IMR-90 (cell line): ENCODE measurements around the gene GCGR. TPM values are rescaled to one million over a fixed set of nuclear protein-coding genes. Genes with fewer than 3 reads are reported as not detected.

ENCODE experiments used
- ATAC-seq: fragments of 200-7000 bp; cut with Tn5 transposase; 2 replicates; pipeline ENCODE4 v1.9.1; 2020; ENCODE audit warnings: low read depth, mild to moderate bottlenecking, moderate library complexity
- BruUV-seq: library from RNA; stranded (reverse); fragments of 400-500 nt; replicated peaks from 2 replicates; lab custom pipeline; 2021; lab: Mats Ljungman, UMichigan
- CTCF ChIA-PET: fragments of 300-600 bp; formaldehyde crosslinking; extraction: SDS; loops from one replicate; lab custom pipeline; 2021; ENCODE audit warnings: antibody characterized with exemption; lab: Yijun Ruan, JAX
- POLR2A ChIA-PET: fragments of 300-600 bp; sonication (Branson Sonifier 250); formaldehyde crosslinking; loops from one replicate; lab custom pipeline; 2022; ENCODE audit warnings: antibody characterized with exemption; ENCODE audit not compliant: unreplicated experiment; lab: Charles Lee
- DNase-seq: peaks from one replicate; pipeline ENCODE4 v3.0.0; 2013
- H2AFZ ChIP-seq: replicated peaks from 2 replicates; pipeline ENCODE3; 2013; ENCODE audit warnings: low read length, mild to moderate bottlenecking; ENCODE audit not compliant: poor library complexity
- H2AK5ac ChIP-seq: 2 replicates; pipeline ENCODE4 v1.6.1; 2013; ENCODE audit warnings: low read depth, low read length, inconsistent platforms
- H2AK9ac ChIP-seq: replicated peaks from 2 replicates; pipeline ENCODE3; 2013; ENCODE audit warnings: mild to moderate bottlenecking, low read depth, low read length, moderate library complexity; ENCODE audit not compliant: poor library complexity
- H2BK120ac ChIP-seq: 2 replicates; pipeline ENCODE4 v1.6.1; 2013; ENCODE audit warnings: low read depth, low read length, inconsistent platforms
- H2BK15ac ChIP-seq: 3 replicates; pipeline ENCODE4 v1.6.1; 2013; ENCODE audit warnings: low read depth, low read length, inconsistent platforms
- H2BK20ac ChIP-seq: 2 replicates; pipeline ENCODE4 v1.6.1; 2013; ENCODE audit warnings: low read depth, mild to moderate bottlenecking, inconsistent platforms, low read length, moderate library complexity
- H2BK5ac ChIP-seq: 2 replicates; pipeline ENCODE4 v1.6.1; 2013; ENCODE audit warnings: mild to moderate bottlenecking, low read depth, low read length, inconsistent platforms; ENCODE audit not compliant: poor library complexity, severe bottlenecking
- H3K14ac ChIP-seq: replicated peaks from 2 replicates; pipeline ENCODE4 v1.6.1; 2013; ENCODE audit warnings: low read depth, low read length, inconsistent platforms
- H3K18ac ChIP-seq: 2 replicates; pipeline ENCODE4 v1.6.1; 2013; ENCODE audit warnings: low read depth, low read length, control low read depth
- H3K23ac ChIP-seq: 2 replicates; pipeline ENCODE4 v1.6.1; 2013; ENCODE audit warnings: low read depth, low read length, inconsistent platforms
- H3K27ac ChIP-seq: 2 replicates; pipeline ENCODE4 v1.5.1; 2013; ENCODE audit warnings: mild to moderate bottlenecking, control low read depth, low read length; ENCODE audit not compliant: insufficient read depth
- H3K27me3 ChIP-seq: 2 replicates; pipeline ENCODE4 v1.6.1; 2013; ENCODE audit warnings: low read length; ENCODE audit not compliant: control insufficient read depth, insufficient read depth
- H3K36me3 ChIP-seq: 2 replicates; pipeline ENCODE4 v1.6.1; 2013; ENCODE audit warnings: low read length, mixed read lengths; ENCODE audit not compliant: control insufficient read depth, insufficient read depth
- H3K4ac ChIP-seq: 2 replicates; pipeline ENCODE4 v1.6.1; 2013; ENCODE audit warnings: low read depth, low read length, inconsistent platforms
- H3K4me1 ChIP-seq: 2 replicates; pipeline ENCODE4 v1.6.1; 2013; ENCODE audit warnings: low read length, mixed read lengths; ENCODE audit not compliant: control insufficient read depth, insufficient read depth
- H3K4me2 ChIP-seq: 2 replicates; pipeline ENCODE4 v1.6.1; 2013; ENCODE audit warnings: low read depth, mild to moderate bottlenecking, control low read depth, low read length, moderate library complexity
- H3K4me3 ChIP-seq: 2 replicates; pipeline ENCODE4 v1.5.1; 2013; ENCODE audit warnings: low read depth, mild to moderate bottlenecking, control low read depth, low read length, moderate library complexity; ENCODE audit not compliant: insufficient read depth
- H3K56ac ChIP-seq: 2 replicates; pipeline ENCODE4 v1.6.1; 2013; ENCODE audit warnings: low read length, inconsistent platforms; ENCODE audit not compliant: insufficient read depth; ENCODE audit errors: extremely low read depth
- H3K79me1 ChIP-seq, 2 experiments: 2 replicates each; pipeline ENCODE4 v1.6.1; 2013; ENCODE audit warnings: low read length in 2 of 2, inconsistent platforms in 1 of 2, low read depth in 1 of 2
- H3K9ac ChIP-seq: 2 replicates; pipeline ENCODE4 v1.6.1; 2013; ENCODE audit warnings: low read depth, low read length, control low read depth
- H3K9me1 ChIP-seq: 2 replicates; pipeline ENCODE4 v1.6.1; 2013; ENCODE audit warnings: low read length, inconsistent platforms; ENCODE audit not compliant: insufficient read depth
- H3K9me3 ChIP-seq: 2 replicates; pipeline ENCODE4 v1.6.1; 2013; ENCODE audit warnings: low read length; ENCODE audit not compliant: control insufficient read depth, insufficient read depth
- H4K20me1 ChIP-seq: 2 replicates; pipeline ENCODE4 v1.6.1; 2013; ENCODE audit warnings: low read length, inconsistent platforms; ENCODE audit not compliant: insufficient read depth
- H4K5ac ChIP-seq: 2 replicates; pipeline ENCODE4 v1.6.1; 2013; ENCODE audit warnings: mild to moderate bottlenecking, low read depth, low read length, control low read depth
- H4K8ac ChIP-seq, 2 experiments: 2 replicates each; pipeline ENCODE4 v1.6.1; 2013; ENCODE audit warnings: low read depth in 2 of 2, low read length in 2 of 2, control low read depth in 1 of 2, inconsistent platforms in 1 of 2
- H4K91ac ChIP-seq: 2 replicates; pipeline ENCODE4 v1.6.1; 2013; ENCODE audit warnings: low read depth, low read length, inconsistent platforms; ENCODE audit not compliant: insufficient read depth
- BHLHE40 ChIP-seq: fragments of 150-350 bp; IDR thresholded peaks from 2 replicates; pipeline ENCODE4 v1.6.1; 2016; ENCODE audit warnings: mild to moderate bottlenecking, low read depth, low read length
- POLR2A ChIP-seq: IDR thresholded peaks from 2 replicates; pipeline ENCODE4 v1.6.1; 2012; ENCODE audit warnings: mild to moderate bottlenecking, low read depth, low read length
- RCOR1 ChIP-seq: IDR thresholded peaks from 2 replicates; pipeline ENCODE4 v1.6.1; 2012; ENCODE audit warnings: mild to moderate bottlenecking, low read length, improper control_type of control experiment; ENCODE audit not compliant: insufficient replicate concordance
- SMC3 ChIP-seq: fragments of 150-350 bp; IDR thresholded peaks from 2 replicates; pipeline ENCODE4 v1.6.1; 2016; ENCODE audit warnings: low read depth, mild to moderate bottlenecking, antibody characterized with exemption, low read length, moderate library complexity
- WGBS, 2 experiments: methylation state at CpG; one replicate each; pipeline versions ENCODE4 v1.1.5 to v1.1.7; 2013; ENCODE audit warnings: missing lambda C conversion rate in 2 of 2; ENCODE audit not compliant: insufficient read length in 1 of 2; ENCODE audit errors: extremely low coverage in 2 of 2; 5-methylcytosine and 5-hydroxymethylcytosine counted together
- dilution Hi-C: fragments of 300-500 bp; cut with HindIII; formaldehyde crosslinking; loops from one replicate; pipeline ENCODE4 v1.14.3; 2018; ENCODE audit warnings: low sequenced_read_pairs; ENCODE audit not compliant: unreplicated experiment
- in situ Hi-C: fragments of 300-500 bp; cut with MboI; formaldehyde crosslinking; loops from 3 replicates; pipeline ENCODE4 v1.14.3; 2019; ENCODE audit warnings: low sequenced_read_pairs, inconsistent platforms, mixed read lengths
- intact Hi-C: fragments of 100-400 bp; cut with micrococcal nuclease; formaldehyde crosslinking; loops from 2 replicates; pipeline ENCODE4 v1.10.0; 2022
- polyA plus RNA-seq, 3 experiments: library from polyadenylated mRNA; depleted of rRNA; stranded (reverse); fragments of >200 nt; gene quantifications; 2 replicates each; pipeline ENCODE4 v1.2.3, GENCODE V29; 2012; ENCODE audit warnings: low replicate concordance in 1 of 3
- total RNA-seq: library from RNA; depleted of rRNA; stranded (reverse); fragments of >200 nt; gene quantifications from 2 replicates; pipeline ENCODE4 v1.2.3, GENCODE V29; 2012

GCGR gene
- total and polyA plus RNA-seq, 2 of the 4 experiments (the other 2 are of a cell fraction), result not detected

DNA sequence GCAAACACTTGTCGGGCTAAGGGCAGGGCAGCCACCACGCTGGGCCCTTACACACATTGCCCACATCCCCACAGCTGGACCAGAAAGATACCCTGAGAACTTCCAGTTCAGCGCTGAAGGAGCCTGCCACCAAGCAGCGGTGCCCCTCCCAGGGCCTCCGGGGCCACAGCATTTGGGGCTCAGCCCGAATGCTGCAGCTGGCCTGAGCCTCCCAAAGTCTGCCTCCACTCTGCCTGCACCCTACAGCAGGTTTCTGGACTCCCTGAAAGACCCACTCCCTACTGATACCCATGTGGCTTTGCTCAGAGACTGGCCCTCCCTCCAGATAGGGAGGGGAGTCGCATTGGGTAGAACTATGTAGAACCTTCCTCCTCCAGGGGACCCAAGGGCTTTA, 27.6 kb downstream of the GCGR start:
- Histone ChIP-seq H4K8ac (peak overlapping the region; percentile 74 to 85; a peak in 3 of 4 replicates), H2AK9ac (peak overlapping the region; percentile 98), H4K20me1 (peaks cover 29% of the 10 kb centered on the region), H2BK120ac (no peak overlapping the region), H3K4ac (peak overlapping the region; percentile 85), H4K5ac (no peak overlapping the region), H3K36me3 (peaks cover 7% of the 10 kb centered on the region; the same call in 1 of the 2 replicates), H3K18ac (no peak overlapping the region), H3K9me1 (peaks cover 27% of the 10 kb centered on the region), H3K27me3 (no peaks in the 10 kb centered on the region), H3K79me1 (peaks cover 21 to 63% of the 10 kb centered on the region in 2 experiments), H4K91ac (no peak overlapping the region), H3K4me3 (no peak overlapping the region), H2BK20ac (no peak overlapping the region), H3K4me1 (peaks cover 15% of the 10 kb centered on the region), H3K27ac (no peak overlapping the region; the same call in 1 of the 2 replicates), H2AFZ (peak overlapping the region; percentile 82), H3K56ac (no peak overlapping the region), H2BK5ac (no peak overlapping the region), H2AK5ac (peak overlapping the region; percentile 91; the same call in 1 of the 2 replicates), H3K9ac (0 out of 2 replicates have a peak overlapping the region, but pooled peaks have one; percentile 93), H3K14ac (no peak overlapping the region), H3K23ac (peak overlapping the region; percentile 97), H3K4me2 (peak overlapping the region; percentile 99), H3K9me3 (no peaks in the 10 kb centered on the region), H2BK15ac (no peak overlapping the region; the same call in 2 of the 3 replicates)
- POLR2A ChIA-PET, result no interaction called here
- CTCF ChIA-PET, result no interaction called here
- dilution Hi-C loops (no loop called here), intact Hi-C loops (no loop called here), in situ Hi-C loops (no loop called here)
- TF ChIP-seq SMC3 (no peak), BHLHE40 (no peak), RCOR1 (no peak), POLR2A (no peak)
- WGBS, 2 experiments, result no CpG with 5 or more reads among the region's 7 CpGs
- no TSS peak for BruUV-seq
- ATAC-seq (no peak), DNase-seq (no peak)
